Endothelial cell of umbilical vein (primary cell): Measurements from ENCODE around the gene CD19. TPM values are rescaled to one million over a fixed set of nuclear protein-coding genes. Genes with fewer than 3 reads are reported as not detected.

ENCODE experiments used
- BruUV-seq: library from RNA; stranded (reverse); fragments of 400-500 nt; replicated peaks from 2 replicates; lab custom pipeline; 2021; lab: Mats Ljungman, UMichigan
- CTCF ChIA-PET: fragments of 300-600, 350-600 bp; sonication (Branson Sonifier 250); formaldehyde crosslinking; loops from one replicate; lab custom pipeline; 2021; ENCODE audit warnings: antibody characterized with exemption, inconsistent platforms; lab: Charles Lee
- POLR2A ChIA-PET: fragments of 300-600, 350-600 bp; sonication (Branson Sonifier 250); formaldehyde crosslinking; loops from one replicate; lab custom pipeline; 2021; ENCODE audit warnings: antibody characterized with exemption, inconsistent platforms; lab: Charles Lee
- DNase-seq: peaks from one replicate; pipeline ENCODE4 v3.0.0-alpha.2; 2011; ENCODE audit warnings: low read depth, low spot score
- FAIRE-seq: peaks from 2 replicates; lab custom pipeline; 2011; peaks lifted over from hg19 to GRCh38; lab: Jason Lieb, UNC
- H2AFZ ChIP-seq: 2 replicates; pipeline ENCODE4 v1.6.0; 2012; ENCODE audit warnings: low read depth, low read length, control low read depth, inconsistent platforms
- H3K27ac ChIP-seq: 2 replicates; pipeline ENCODE4 v1.5.1; 2011; ENCODE audit warnings: low read depth, mild to moderate bottlenecking, control low read depth, low read length, moderate library complexity; ENCODE audit not compliant: insufficient read depth
- H3K27me3 ChIP-seq, 2 experiments: 2 replicates each; pipeline versions ENCODE4 v1.6.0 to v1.6.1; 2011; ENCODE audit warnings: low read length in 2 of 2, mixed read lengths in 1 of 2; ENCODE audit not compliant: control insufficient read depth in 2 of 2, insufficient read depth in 2 of 2
- H3K36me3 ChIP-seq, 2 experiments: 2 replicates in 1 of 2; 3 replicates in 1 of 2; pipeline ENCODE4 v1.5.1; 2011; ENCODE audit warnings: low read length in 2 of 2, mild to moderate bottlenecking in 1 of 2, moderate library complexity in 1 of 2; ENCODE audit not compliant: control insufficient read depth in 2 of 2, insufficient read depth in 2 of 2; ENCODE audit errors: extremely low read depth in 1 of 2
- H3K4me1 ChIP-seq: 3 replicates; pipeline ENCODE4 v1.5.1; 2011; ENCODE audit warnings: mild to moderate bottlenecking, low read length; ENCODE audit not compliant: control insufficient read depth, insufficient read depth; ENCODE audit errors: extremely low read depth
- H3K4me2 ChIP-seq: 2 replicates; pipeline ENCODE4 v1.6.1; 2011; ENCODE audit warnings: low read length, control low read depth, mixed read lengths; ENCODE audit not compliant: insufficient read depth
- H3K4me3 ChIP-seq, 3 experiments: fragments of 200-600 bp in 1 of 3; sonication (generic), shearing (Covaris generic) in 1 of 3; replicated peaks in 1 of 3; 2 replicates each; pipeline ENCODE4 v1.5.1; 2011 to 2016; ENCODE audit warnings: control low read depth in 3 of 3, low read length in 3 of 3, mild to moderate bottlenecking in 2 of 3, inconsistent platforms in 1 of 3, low read depth in 1 of 3, moderate library complexity in 1 of 3; ENCODE audit not compliant: insufficient read depth in 1 of 3
- H3K79me2 ChIP-seq: 2 replicates; pipeline ENCODE4 v1.6.0; 2012; ENCODE audit warnings: low read length, inconsistent platforms; ENCODE audit not compliant: control insufficient read depth, insufficient read depth
- H3K9ac ChIP-seq: replicated peaks from 2 replicates; pipeline ENCODE3; 2011; ENCODE audit warnings: low read length, control low read depth; ENCODE audit not compliant: insufficient read depth; ENCODE audit errors: extremely low read depth
- H3K9me1 ChIP-seq: replicated peaks from 3 replicates; pipeline ENCODE4 v1.6.0; 2011; ENCODE audit warnings: mild to moderate bottlenecking, low read length; ENCODE audit not compliant: control insufficient read depth, insufficient read depth; ENCODE audit errors: extremely low read depth
- H3K9me3 ChIP-seq: replicated peaks from 2 replicates; pipeline ENCODE4 v1.5.1; 2012; ENCODE audit warnings: low read length, inconsistent platforms; ENCODE audit not compliant: control insufficient read depth, insufficient read depth
- H4K20me1 ChIP-seq: replicated peaks from 2 replicates; pipeline ENCODE3; 2011; ENCODE audit warnings: mild to moderate bottlenecking, low read length; ENCODE audit not compliant: control insufficient read depth, insufficient read depth; ENCODE audit errors: extremely low read depth
- CTCF ChIP-seq, 2 donors: IDR thresholded peaks; 1 replicate in 1 of 2; 2 replicates in 1 of 2; pipeline ENCODE4 v1.5.1; 2011; ENCODE audit warnings: low read length in 2 of 2, mild to moderate bottlenecking in 2 of 2, moderate library complexity in 2 of 2, control low read depth in 1 of 2, inconsistent platforms in 1 of 2, low read depth in 1 of 2; ENCODE audit not compliant: insufficient read depth in 1 of 2; ENCODE audit errors: extremely low read depth in 1 of 2
- EZH2 ChIP-seq: IDR thresholded peaks from 2 replicates; pipeline ENCODE4 v1.6.1; 2012; ENCODE audit warnings: borderline replicate concordance, low read depth, mild to moderate bottlenecking, moderate library complexity, low read length, inconsistent platforms; ENCODE audit not compliant: severe bottlenecking
- FOS ChIP-seq: IDR thresholded peaks from 2 replicates; pipeline ENCODE4 v1.6.1; 2011; ENCODE audit warnings: mild to moderate bottlenecking, low read length, moderate library complexity, borderline replicate concordance; ENCODE audit not compliant: insufficient read depth
- JUN ChIP-seq: IDR thresholded peaks from 2 replicates; pipeline ENCODE4 v1.6.1; 2011; ENCODE audit warnings: borderline replicate concordance, low read depth; ENCODE audit not compliant: insufficient read length, insufficient read depth
- POLR2A ChIP-seq: IDR thresholded peaks from 2 replicates; pipeline ENCODE4 v1.6.1; 2012; ENCODE audit warnings: low read depth, mild to moderate bottlenecking, control low read depth, low read length
- POLR2AphosphoS5 ChIP-seq: IDR thresholded peaks from 2 replicates; pipeline ENCODE4 v1.6.1; 2012; ENCODE audit warnings: low read depth, mild to moderate bottlenecking, control low read depth, low read length, moderate library complexity; ENCODE audit not compliant: insufficient read depth
- dilution Hi-C: fragments of 300-500 bp; cut with MboI; formaldehyde crosslinking; loops from one replicate; pipeline ENCODE4 v1.15.0; 2019; ENCODE audit warnings: low sequenced_read_pairs; ENCODE audit not compliant: extremely low pct_ligation_motif_present
- intact Hi-C: fragments of 100-400 bp; cut with micrococcal nuclease; formaldehyde crosslinking; loops from one replicate; pipeline ENCODE4 v1.10.0; 2022
- polyA plus RNA-seq, 4 experiments: library from polyadenylated mRNA; depleted of rRNA in 3 of 4; stranded (reverse) in 3 of 4; unstranded in 1 of 4; fragments of >200 nt; gene quantifications; 2 replicates each; pipeline versions ENCODE4 v1.2.1 to v1.2.3, GENCODE V29; 2011 to 2012; ENCODE audit warnings: missing spikeins in 1 of 4
- total RNA-seq: library from RNA; stranded (reverse); gene quantifications from 2 replicates; pipeline ENCODE4 v1.2.3, GENCODE V29; 2021
- TF ChIP-seq, protein P1 (sequence below): IDR thresholded peaks from 2 replicates; pipeline ENCODE4 v1.6.1; 2011; ENCODE audit not compliant: insufficient read depth, insufficient read length

CD19 gene
- total and polyA plus RNA-seq, 2 donors (not counting 3 experiments of a cell fraction or from before 2014, with no cell fraction given) = 0.06 TPM; not detected in 1

DNA sequence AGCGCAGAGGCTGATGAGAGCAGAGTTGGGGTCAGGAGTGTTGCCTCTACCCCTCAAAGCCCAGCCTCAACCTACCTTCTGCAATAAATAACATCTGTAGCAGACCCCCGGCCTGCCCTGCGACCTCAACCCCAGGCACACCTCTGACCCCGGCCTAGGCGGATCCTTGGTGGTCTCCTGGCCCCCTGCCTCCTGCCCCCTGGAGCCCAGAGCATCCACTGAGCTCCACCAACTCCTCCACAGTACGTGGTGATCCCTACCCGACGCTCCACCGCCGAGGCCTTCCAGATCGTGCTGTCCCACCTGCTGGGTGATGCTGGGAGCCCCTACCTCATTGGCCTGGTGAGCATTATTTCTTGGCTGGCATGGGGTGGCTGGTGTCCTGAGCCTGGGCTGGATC, 51.2 kb downstream of the CD19 start:
- no peak overlapping the region for H3K4me3 ChIP-seq
- dilution Hi-C loops (no loop called here), intact Hi-C loops (no loop called here)
- H3K4me1 ChIP-seq = no peaks in the 10 kb centered on the region
- no peak overlapping the region for H3K4me2 ChIP-seq
- no peaks in the 10 kb centered on the region for H4K20me1 ChIP-seq
- H3K27me3 ChIP-seq = no peaks in the 10 kb centered on the region
- no peak overlapping the region for H3K9ac ChIP-seq
- H3K36me3 ChIP-seq = peaks cover 5 to 37% of the 10 kb centered on the region in 2 experiments
- H2AFZ ChIP-seq = no peak overlapping the region
- no TSS peak for BruUV-seq
- CTCF ChIA-PET = no interaction called here
- no peak overlapping the region for H3K27ac ChIP-seq
- H3K79me2 ChIP-seq = no peaks in the 10 kb centered on the region
- H3K9me3 ChIP-seq = no peaks in the 10 kb centered on the region
- TF ChIP-seq CTCF (IDR thresholded peaks at IDR 0.05; ENCODE audit: extremely low read depth in 1 of 2, insufficient read depth in 1 of 2, low read depth in 1 of 2, low read length in 2 of 2) (no peak), POLR2AphosphoS5 (no peak), POLR2A (no peak), EZH2 (no peak), FOS (no peak), JUN (no peak)
- TF ChIP-seq, protein P1, sequence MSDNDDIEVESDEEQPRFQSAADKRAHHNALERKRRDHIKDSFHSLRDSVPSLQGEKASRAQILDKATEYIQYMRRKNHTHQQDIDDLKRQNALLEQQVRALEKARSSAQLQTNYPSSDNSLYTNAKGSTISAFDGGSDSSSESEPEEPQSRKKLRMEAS = no peak
- POLR2A ChIA-PET = interaction anchor here (1.4 kb wide), 1 partner anchor 9 kb away, joined by 3 read pairs; no protein-coding TSS in a partner anchor
- no peaks in the 10 kb centered on the region for H3K9me1 ChIP-seq
- FAIRE-seq (no peak), DNase-seq (no peak)
